Fibroblast of lung (primary cell): ENCODE data around the gene PSME3.

Experiments used
- CTCF ChIP-seq, 2 donors: IDR thresholded peaks in 1 of 2; conservative IDR thresholded peaks in 1 of 2; 1 replicate in 1 of 2; 2 replicates in 1 of 2; pipeline ENCODE4 v1.5.1; 2011 to 2012; ENCODE audit warnings: low read length in 2 of 2, control low read depth in 1 of 2, inconsistent platforms in 1 of 2, low read depth in 1 of 2, mild to moderate bottlenecking in 1 of 2
- EZH2 ChIP-seq: IDR thresholded peaks from 2 replicates; pipeline ENCODE4 v1.5.1; 2012; ENCODE audit warnings: low read length, control low read depth, mild to moderate bottlenecking; ENCODE audit errors: missing control alignments

GRCh38 chr17:42886283-42887176 lies 53.3 kb downstream of the PSME3 start:
- TF ChIP-seq CTCF (conservative IDR thresholded peaks at IDR 0.05 in 1 of 2, IDR thresholded peaks at IDR 0.05 in 1 of 2; ENCODE audit: low read depth in 1 of 2, low read length in 2 of 2): no peak
- no peak for TF ChIP-seq EZH2
